Parathyroid adenoma (tissue), 2 donors: Measurements from ENCODE around the gene PTPRM.

Source experiments
- H2AFZ ChIP-seq: fragments of 300-600 bp; sonication (generic); one replicate; pipeline ENCODE4 v1.7.0; 2017; ENCODE audit warnings: antibody characterized with exemption, mild to moderate bottlenecking
- H3K27ac ChIP-seq: fragments of 300-600 bp; sonication (generic); one replicate; pipeline ENCODE4 v1.7.0; 2017
- H3K27me3 ChIP-seq: fragments of 300-600 bp; sonication (generic); one replicate; pipeline ENCODE4 v1.7.0; 2017; ENCODE audit warnings: low read length; ENCODE audit not compliant: control insufficient read depth, insufficient read depth
- H3K36me3 ChIP-seq: fragments of 300-600 bp; sonication (generic); one replicate; pipeline ENCODE4 v1.7.0; 2017; ENCODE audit warnings: low read length; ENCODE audit not compliant: control insufficient read depth, insufficient read depth
- H3K4me1 ChIP-seq: fragments of 300-600 bp; sonication (generic); one replicate; pipeline ENCODE4 v1.7.0; 2017; ENCODE audit warnings: control low read depth
- H3K4me2 ChIP-seq: fragments of 300-600 bp; sonication (generic); one replicate; pipeline ENCODE4 v1.7.0; 2017; ENCODE audit warnings: low read length
- H3K4me3 ChIP-seq: fragments of 300-600 bp; sonication (generic); one replicate; pipeline ENCODE4 v1.7.0; 2017; ENCODE audit warnings: low read depth, low read length
- H3K79me2 ChIP-seq: fragments of 300-600 bp; sonication (generic); one replicate; pipeline ENCODE4 v1.7.0; 2017; ENCODE audit warnings: control low read depth
- H3K9ac ChIP-seq: fragments of 300-600 bp; sonication (generic); one replicate; pipeline ENCODE4 v1.7.0; 2017; ENCODE audit warnings: mild to moderate bottlenecking
- H3K9me3 ChIP-seq: fragments of 300-600 bp; sonication (generic); one replicate; pipeline ENCODE4 v1.7.0; 2017; ENCODE audit warnings: low read length; ENCODE audit not compliant: control insufficient read depth
- CTCF ChIP-seq: fragments of 300-600 bp; sonication (generic); IDR thresholded peaks from one replicate; pipeline ENCODE4 v1.7.0; 2017; ENCODE audit warnings: antibody characterized with exemption, mild to moderate bottlenecking
- donor health status: primary hyperparathyroidism.

Gene PTPRM

DNA sequence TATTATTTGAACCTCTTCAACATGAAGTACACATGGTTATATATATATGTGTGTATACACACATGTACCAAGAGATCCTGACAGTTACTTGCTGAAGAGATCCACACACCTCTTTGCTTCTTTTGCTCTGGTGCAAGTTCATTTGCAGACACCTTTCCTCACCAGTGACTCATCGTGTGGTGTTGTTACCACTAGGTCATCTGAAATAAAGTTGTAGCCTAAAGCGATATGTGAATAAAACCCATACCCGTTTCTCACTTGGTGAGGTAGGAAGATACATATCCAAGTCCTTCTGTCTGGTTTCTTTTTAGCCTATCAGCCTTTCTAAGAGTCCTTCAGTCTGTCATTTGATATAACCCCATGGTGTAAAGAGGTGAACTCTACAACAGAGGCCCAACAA, 662.7 kb downstream of the PTPRM start:
- H3K9ac ChIP-seq, result no peak overlapping the region
- H3K9me3 ChIP-seq, result no peaks in the 10 kb centered on the region
- no peak for TF ChIP-seq CTCF

GRCh38 chr18:8231316-8231715, 664.2 kb downstream of the PTPRM start:
- Histone ChIP-seq H3K4me2 (no peak overlapping the region), H3K79me2 (no peaks in the 10 kb centered on the region), H3K36me3 (no peaks in the 10 kb centered on the region), H3K27ac (no peak overlapping the region), H2AFZ (no peak overlapping the region), H3K27me3 (no peaks in the 10 kb centered on the region), H3K4me3 (no peak overlapping the region), H3K9me3 (no peaks in the 10 kb centered on the region), H3K9ac (no peak overlapping the region), H3K4me1 (no peaks in the 10 kb centered on the region)
- no peak for TF ChIP-seq CTCF

More for the DNA sequence above, 662.7 kb downstream of the PTPRM start:
- no peak overlapping the region for H3K27ac ChIP-seq
- H3K4me2 ChIP-seq, result no peak overlapping the region
- no peaks in the 10 kb centered on the region for H3K36me3 ChIP-seq
- no peaks in the 10 kb centered on the region for H3K4me1 ChIP-seq
- no peak overlapping the region for H3K4me3 ChIP-seq
- no peaks in the 10 kb centered on the region for H3K79me2 ChIP-seq
- H2AFZ ChIP-seq, result no peak overlapping the region
- no peaks in the 10 kb centered on the region for H3K27me3 ChIP-seq

- Histone ChIP-seq H3K36me3 (no peaks in the 10 kb centered on the region), H3K9me3 (no peaks in the 10 kb centered on the region), H3K4me2 (no peak overlapping the region), H3K27me3 (no peaks in the 10 kb centered on the region), H2AFZ (no peak overlapping the region), H3K79me2 (no peaks in the 10 kb centered on the region), H3K9ac (no peak overlapping the region), H3K4me1 (no peaks in the 10 kb centered on the region), H3K4me3 (no peak overlapping the region), H3K27ac (no peak overlapping the region)
- no peak for TF ChIP-seq CTCF
Measured at GRCh38 chr18:8232791-8233190, 665.7 kb downstream of the PTPRM start.

DNA sequence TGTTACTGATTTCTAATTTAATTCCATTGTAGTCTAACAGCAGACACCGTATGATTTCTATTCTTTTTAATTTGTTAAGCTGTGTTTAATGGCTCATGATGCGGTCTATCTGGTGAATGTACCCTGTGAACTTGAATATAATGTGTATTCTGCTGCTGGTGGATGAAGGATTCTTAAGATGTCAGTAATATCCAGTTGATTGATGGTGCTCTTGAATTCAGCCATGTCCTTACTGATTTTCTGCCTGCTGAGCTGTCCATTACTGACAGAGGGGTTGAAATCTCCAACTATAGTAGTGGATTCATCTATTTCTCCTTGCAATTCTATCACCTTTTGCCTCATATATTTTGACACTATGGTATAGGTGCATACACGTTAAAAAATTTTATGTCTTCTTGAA, 668.8 kb downstream of the PTPRM start:
- TF ChIP-seq CTCF, result no peak
- Histone ChIP-seq H3K9me3 (no peaks in the 10 kb centered on the region), H3K27me3 (no peaks in the 10 kb centered on the region), H3K4me1 (no peaks in the 10 kb centered on the region), H3K79me2 (no peaks in the 10 kb centered on the region), H2AFZ (no peak overlapping the region), H3K27ac (no peak overlapping the region), H3K9ac (no peak overlapping the region), H3K36me3 (no peaks in the 10 kb centered on the region), H3K4me3 (no peak overlapping the region), H3K4me2 (no peak overlapping the region)

GRCh38 chr18:8238507-8238906, 671.4 kb downstream of the PTPRM start:
- Histone ChIP-seq H3K4me2 (no peak overlapping the region), H3K27ac (no peak overlapping the region), H3K9ac (no peak overlapping the region), H3K4me1 (no peaks in the 10 kb centered on the region), H3K36me3 (no peaks in the 10 kb centered on the region), H3K27me3 (no peaks in the 10 kb centered on the region), H2AFZ (no peak overlapping the region), H3K4me3 (no peak overlapping the region), H3K9me3 (no peaks in the 10 kb centered on the region), H3K79me2 (no peaks in the 10 kb centered on the region)
- TF ChIP-seq CTCF, result no peak
